ENCODE results near the gene SALL4. TPM values are rescaled to one million over a fixed set of nuclear protein-coding genes. Genes with fewer than 3 reads are reported as not detected.
A peak's percentile ranks its signal among the peaks of the same experiment; 100 is the strongest.

SALL4 gene
- total RNA-seq, 4 donors from 2014 or later = not detected

DNA sequence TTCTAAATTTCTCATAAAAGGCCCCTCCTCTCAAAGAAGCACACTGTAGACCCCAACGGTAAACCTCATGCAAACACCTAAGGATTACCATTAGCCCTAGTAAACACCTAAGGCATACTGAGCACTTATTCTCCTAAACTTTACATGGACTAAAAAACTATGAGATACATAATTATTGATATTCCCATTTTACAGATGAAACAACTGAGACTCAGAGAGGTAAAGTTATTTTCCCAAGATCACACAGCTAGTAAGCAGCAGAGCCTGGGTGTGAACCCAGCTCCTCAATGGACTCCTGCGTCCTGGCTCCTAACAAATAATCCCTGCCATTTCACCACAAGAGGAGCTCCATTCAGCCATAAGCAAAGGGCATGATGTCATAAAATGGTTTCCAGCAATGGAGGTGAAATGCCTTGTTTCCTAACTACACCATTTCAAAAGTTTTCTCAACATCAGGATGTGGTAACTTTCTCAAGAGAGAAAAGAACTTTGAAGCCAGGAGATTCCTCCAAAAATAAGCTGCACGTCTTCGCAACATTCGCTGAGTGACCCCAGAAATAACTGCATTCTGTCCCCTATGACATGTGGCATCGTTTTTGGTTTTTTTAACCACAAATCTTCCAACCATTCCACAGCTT, 38.2 kb downstream of the SALL4 start:
- TF ChIP-seq EP300 (IDR thresholded peaks at IDR 0.05) (no peak), CTCF (IDR thresholded peaks at IDR 0.05) (no peak), POLR2A (IDR thresholded peaks at IDR 0.05) (no peak), POLR2AphosphoS5 (IDR thresholded peaks at IDR 0.05) (no peak)
- WGBS, 2 donors (ENCODE audit: low coverage in 1 of 2) = 80 to 88% methylated on average over 6 of the region's 6 CpGs
- Histone ChIP-seq H3K4me1 (peaks cover 0 to 44% (median 0%) of the 10 kb centered on the region in 3 donors), H3K9me3 (no peaks in the 10 kb centered on the region), H3K27me3 (no peaks in the 10 kb centered on the region), H3K27ac (peak overlapping the region in 1 of 4 donors; percentile 83), H3K36me3 (no peaks in the 10 kb centered on the region), H3K4me3 (no peak overlapping the region)
- ATAC-seq = no peak

- TF ChIP-seq POLR2A (IDR thresholded peaks at IDR 0.05) = no peak
- TF ChIP-seq CTCF (IDR thresholded peaks at IDR 0.05) = no peak
- no peak for TF ChIP-seq EP300 (IDR thresholded peaks at IDR 0.05)
- TF ChIP-seq POLR2AphosphoS5 (IDR thresholded peaks at IDR 0.05) = no peak
- Histone ChIP-seq H3K36me3 (no peaks in the 10 kb centered on the region), H3K27ac (peak overlapping the region in 1 of 4 donors; percentile 9), H3K27me3 (no peaks in the 10 kb centered on the region), H3K4me1 (peaks cover 0 to 51% (median 0%) of the 10 kb centered on the region in 3 donors), H3K9me3 (no peaks in the 10 kb centered on the region), H3K4me3 (no peak overlapping the region)
- peak; percentile 46 for ATAC-seq
- 55 to 64% methylated on average over 4 to 5 of the region's 14 CpGs for WGBS, 2 donors (ENCODE audit: low coverage in 1 of 2)
These were observed 41.3 kb downstream of the SALL4 start for GRCh38 chr20:51760905-51761546.

- 85 to 87% methylated on average over 9 to 13 of the region's 14 CpGs for WGBS, 2 donors (ENCODE audit: low coverage in 1 of 2)
- Histone ChIP-seq H3K4me3 (no peak overlapping the region), H3K36me3 (no peaks in the 10 kb centered on the region), H3K9me3 (no peaks in the 10 kb centered on the region), H3K27me3 (no peaks in the 10 kb centered on the region), H3K4me1 (peaks cover 0 to 43% (median 0%) of the 10 kb centered on the region in 3 donors), H3K27ac (no peak overlapping the region)
- TF ChIP-seq POLR2A (IDR thresholded peaks at IDR 0.05) = no peak
- no peak for TF ChIP-seq EP300 (IDR thresholded peaks at IDR 0.05)
- TF ChIP-seq POLR2AphosphoS5 (IDR thresholded peaks at IDR 0.05) = no peak
- TF ChIP-seq CTCF (IDR thresholded peaks at IDR 0.05) = no peak
- no peak for ATAC-seq
These were observed 42.4 kb downstream of the SALL4 start for GRCh38 chr20:51759769-51760510.

- TF ChIP-seq EP300 (IDR thresholded peaks at IDR 0.05) (no peak), POLR2A (IDR thresholded peaks at IDR 0.05) (no peak), CTCF (IDR thresholded peaks at IDR 0.05) (no peak), POLR2AphosphoS5 (IDR thresholded peaks at IDR 0.05) (no peak)
- peaks cover 0 to 49% (median 0%) of the 10 kb centered on the region in 3 donors for H3K4me1 ChIP-seq
- H3K9me3 ChIP-seq = no peaks in the 10 kb centered on the region
- peak; percentile 41 for ATAC-seq
- peak overlapping the region in 1 of 4 donors; percentile 1 for H3K27ac ChIP-seq
- no peaks in the 10 kb centered on the region for H3K27me3 ChIP-seq
- no peaks in the 10 kb centered on the region for H3K36me3 ChIP-seq
- 92 to 100% methylated on average over 1 to 2 of the region's 12 CpGs for WGBS, 2 donors (ENCODE audit: low coverage in 1 of 2)
- H3K4me3 ChIP-seq = no peak overlapping the region
These were observed 43.3 kb downstream of the SALL4 start for GRCh38 chr20:51758978-51759544.
